K562 (cell line): Measurements from ENCODE around the gene ATRN.

Source experiments
- CHAMP1 ChIP-seq: fragments of 450-650 bp; IDR thresholded peaks from 2 replicates; pipeline ENCODE4 v1.6.1; 2016; ENCODE audit warnings: mild to moderate bottlenecking
- GTF2F1 ChIP-seq: IDR thresholded peaks from 2 replicates; pipeline ENCODE4 v1.6.1; 2011; ENCODE audit warnings: low read depth, low read length, improper control_type of control experiment

GRCh38 chr20:3671986-3672546 lies 201.2 kb downstream of the ATRN start:
- TF ChIP-seq CHAMP1 (no peak), GTF2F1 (no peak)
